Daoy (cell line): Measurements from ENCODE around the gene MAGOHB. TPM values are rescaled to one million over a fixed set of nuclear protein-coding genes. Genes with fewer than 3 reads are reported as not detected.
A peak's percentile ranks its signal among the peaks of the same experiment; 100 is the strongest.
"Not testable (repeated sequence)": the region's sequence is repeated elsewhere in the genome, so short reads cannot be mapped to it uniquely, and the experiment has no call there.

Source experiments
- DNase-seq: peaks from one replicate; pipeline ENCODE4 v3.0.0-alpha.2; 2015; ENCODE audit warnings: low read depth
- total RNA-seq: library from RNA; depleted of rRNA; stranded (reverse); fragments of >200 nt; shearing (Covaris generic); gene quantifications from 2 replicates; pipeline ENCODE4 v1.2.3, GENCODE V29; 2014

Gene MAGOHB
- total RNA-seq, 1 experiment from 2014 or later, result 32.1 TPM

- no peak for DNase-seq
Observed at GRCh38 chr12:10612984-10613348, 443 bp downstream of the MAGOHB start.

GRCh38 chr12:10612110-10612509, 1.3 kb downstream of the MAGOHB start:
- DNase-seq, result no peak

- not testable (repeated sequence) for DNase-seq
Observed at GRCh38 chr12:10611258-10611657, 2.2 kb downstream of the MAGOHB start.

- no peak for DNase-seq
Observed at GRCh38 chr12:10610188-10610587, 3.2 kb downstream of the MAGOHB start.

GRCh38 chr12:10607885-10608458, 5.4 kb downstream of the MAGOHB start:
- no peak for DNase-seq

- no peak for DNase-seq
Observed at GRCh38 chr12:10601860-10602259, 11.5 kb downstream of the MAGOHB start.

GRCh38 chr12:10600988-10601387, 12.4 kb downstream of the MAGOHB start:
- DNase-seq, result no peak

GRCh38 chr12:10595881-10596280, 17.5 kb downstream of the MAGOHB start:
- no peak for DNase-seq

GRCh38 chr12:10590966-10591365, 22.4 kb downstream of the MAGOHB start:
- DNase-seq, result peak; percentile 7

- DNase-seq, result no peak
Observed at GRCh38 chr12:10584415-10584814, 29.0 kb downstream of the MAGOHB start.

GRCh38 chr12:10582704-10583103, 30.7 kb downstream of the MAGOHB start:
- DNase-seq, result no peak

GRCh38 chr12:10582133-10582532, 31.3 kb downstream of the MAGOHB start:
- not testable (repeated sequence) for DNase-seq

GRCh38 chr12:10574307-10574706, 39.1 kb downstream of the MAGOHB start:
- no peak for DNase-seq

- DNase-seq, result not testable (repeated sequence)
Observed at GRCh38 chr12:10572021-10572490, 41.4 kb downstream of the MAGOHB start.

- no peak for DNase-seq
Observed at GRCh38 chr12:10571141-10571540, 42.3 kb downstream of the MAGOHB start.

- no peak for DNase-seq
Observed at GRCh38 chr12:10567813-10568212, 45.6 kb downstream of the MAGOHB start.

- DNase-seq, result no peak
Observed at GRCh38 chr12:10563966-10564365, 49.4 kb downstream of the MAGOHB start.

- no peak for DNase-seq
Observed at GRCh38 chr12:10563002-10563401, 50.4 kb downstream of the MAGOHB start.

- DNase-seq, result no peak
Observed at GRCh38 chr12:10562306-10562933, 51.0 kb downstream of the MAGOHB start.

- DNase-seq, result no peak
Observed at GRCh38 chr12:10559244-10559643, 54.2 kb downstream of the MAGOHB start.

- no peak for DNase-seq
Observed at GRCh38 chr12:10558789-10559188, 54.6 kb downstream of the MAGOHB start.

GRCh38 chr12:10558301-10558700, 55.1 kb downstream of the MAGOHB start:
- DNase-seq, result no peak

- no peak for DNase-seq
Observed at GRCh38 chr12:10557766-10558165, 55.6 kb downstream of the MAGOHB start.

- no peak for DNase-seq
Observed at GRCh38 chr12:10557329-10557728, 56.1 kb downstream of the MAGOHB start.
